K562 (cell line): ENCODE data around the gene KLF2. TPM values are rescaled to one million over a fixed set of nuclear protein-coding genes. Genes with fewer than 3 reads are reported as not detected.

Experiments used
- ATAC-seq: fragments of 200-7000 bp; cut with Tn5 transposase; 3 replicates; pipeline ENCODE4 v1.9.1; 2020; ENCODE audit warnings: moderate library complexity
- BruUV-seq: library from RNA; stranded (reverse); fragments of 400-500 nt; replicated peaks from 2 replicates; lab custom pipeline; 2021; lab: Mats Ljungman, UMichigan
- CTCF ChIA-PET: fragments of 300-600 bp; formaldehyde crosslinking; extraction: SDS; loops from one replicate; lab custom pipeline; 2021; ENCODE audit warnings: low intra/inter-chr PET ratio; lab: Yijun Ruan, JAX
- POLR2A ChIA-PET: fragments of 300-600, 350-650 bp; sonication (Branson Sonifier 250); formaldehyde crosslinking; extraction: SDS; loops from one replicate; lab custom pipeline; 2021; ENCODE audit warnings: antibody characterized with exemption, inconsistent platforms; lab: Yijun Ruan, JAX
- DNase-seq, 4 experiments: peaks; one replicate each; pipeline versions ENCODE4 v3.0.0 to v3.0.0-alpha.2; 2011 to 2018; ENCODE audit warnings: low spot score in 3 of 4, mixed read lengths in 3 of 4; ENCODE audit errors: extremely low read depth in 1 of 4
- FAIRE-seq: peaks from 2 replicates; lab custom pipeline; 2011; peaks lifted over from hg19 to GRCh38; lab: Jason Lieb, UNC
- H2AFZ ChIP-seq: 2 replicates; pipeline ENCODE4 v1.6.0; 2011; ENCODE audit warnings: low read depth, low read length, control low read depth, inconsistent platforms
- H3K27ac ChIP-seq: fragments of 200-600 bp; 3 replicates; pipeline ENCODE4 v1.8.0; 2011; ENCODE audit warnings: low read depth, mild to moderate bottlenecking, control low read depth, inconsistent platforms, low read length, moderate library complexity, mixed read lengths; ENCODE audit errors: extremely low read depth
- H3K27me3 ChIP-seq, 2 experiments: fragments of 300-600 bp in 1 of 2; 2 replicates in 1 of 2; 3 replicates in 1 of 2; pipeline versions ENCODE4 v1.6.0 to v1.8.0; 2011; ENCODE audit warnings: inconsistent platforms in 2 of 2, low read length in 2 of 2, mild to moderate bottlenecking in 1 of 2, mixed read lengths in 1 of 2, moderate library complexity in 1 of 2; ENCODE audit not compliant: control insufficient read depth in 2 of 2, insufficient read depth in 2 of 2
- H3K36me3 ChIP-seq: fragments of 300-600 bp; 3 replicates; pipeline ENCODE4 v1.8.0; 2011; ENCODE audit warnings: mild to moderate bottlenecking, low read length, inconsistent platforms; ENCODE audit not compliant: control insufficient read depth, insufficient read depth
- H3K4me1 ChIP-seq, 2 experiments: fragments of 200-600 bp in 1 of 2; replicated peaks in 1 of 2; 2 replicates in 1 of 2; 3 replicates in 1 of 2; pipeline versions ENCODE4 v1.5.1 to v1.8.0; 2011; ENCODE audit warnings: inconsistent platforms in 2 of 2, low read length in 2 of 2, mild to moderate bottlenecking in 1 of 2, mixed read lengths in 1 of 2, moderate library complexity in 1 of 2; ENCODE audit not compliant: control insufficient read depth in 2 of 2, insufficient read depth in 2 of 2
- H3K4me2 ChIP-seq: 2 replicates; pipeline ENCODE4 v1.6.1; 2011; ENCODE audit warnings: low read length, control low read depth, inconsistent platforms, mixed read lengths; ENCODE audit not compliant: insufficient read depth
- H3K4me3 ChIP-seq: fragments of 200-600 bp; sonication (generic), shearing (Covaris generic); 2 replicates; pipeline ENCODE4 v1.5.1; 2016; ENCODE audit warnings: control low read depth, inconsistent platforms
- H3K79me2 ChIP-seq: fragments of 200-600 bp; 3 replicates; pipeline ENCODE4 v1.8.0; 2011; ENCODE audit warnings: low read length, inconsistent platforms; ENCODE audit not compliant: control insufficient read depth, insufficient read depth
- H3K9ac ChIP-seq, 2 experiments: 2 replicates each; pipeline versions ENCODE4 v1.6.0 to v1.6.1; 2011; ENCODE audit warnings: low read depth in 2 of 2, low read length in 2 of 2, control low read depth in 1 of 2, inconsistent platforms in 1 of 2, mild to moderate bottlenecking in 1 of 2, mixed read lengths in 1 of 2; ENCODE audit not compliant: insufficient read depth in 1 of 2
- H3K9me1 ChIP-seq: one replicate; pipeline ENCODE4 v1.6.0; 2011; ENCODE audit warnings: inconsistent platforms, mild to moderate bottlenecking, low read length, moderate library complexity; ENCODE audit not compliant: control insufficient read depth, insufficient read depth
- H3K9me3 ChIP-seq: replicated peaks from 2 replicates; pipeline ENCODE4 v1.5.1; 2011; ENCODE audit warnings: low read depth, low read length, inconsistent platforms; ENCODE audit not compliant: control insufficient read depth, insufficient read depth
- H4K20me1 ChIP-seq: replicated peaks from 2 replicates; pipeline ENCODE4 v1.6.1; 2011; ENCODE audit warnings: low read length, inconsistent platforms, mixed read lengths; ENCODE audit not compliant: control insufficient read depth, insufficient read depth
- ESRRB ChIP-seq: fragments of 250-450 bp; sonication (Bioruptor Pico); IDR thresholded peaks from 2 replicates; pipeline ENCODE4 v1.5.0; 2020; ENCODE audit warnings: mild to moderate bottlenecking, moderate library complexity, borderline replicate concordance
- GTF2A2 ChIP-seq: IDR thresholded peaks from 2 replicates; pipeline ENCODE4 v1.6.1; 2016; ENCODE audit warnings: mild to moderate bottlenecking, missing genetic modification characterization, missing compliant biosample characterization
- MCM5 ChIP-seq: fragments of 450-650 bp; IDR thresholded peaks from 2 replicates; pipeline ENCODE4 v1.6.1; 2016; ENCODE audit warnings: low read depth
- MED1 ChIP-seq: sonication (generic); formaldehyde crosslinking; IDR thresholded peaks from 2 replicates; pipeline ENCODE4 v1.8.1; 2023; ENCODE audit warnings: missing genetic modification reagents, borderline replicate concordance
- NFIX ChIP-seq: fragments of 250-450 bp; sonication (Bioruptor Pico); IDR thresholded peaks from 2 replicates; pipeline ENCODE4 v1.4.0; 2020; ENCODE audit warnings: low read depth, mild to moderate bottlenecking, moderate library complexity
- POU5F1 ChIP-seq: fragments of 150-350 bp; IDR thresholded peaks from 2 replicates; pipeline ENCODE4 v1.6.1; 2014; ENCODE audit warnings: borderline replicate concordance, low read length, low read depth, mild to moderate bottlenecking; ENCODE audit not compliant: partially characterized antibody
- RNF219 ChIP-seq: fragments of 250-450 bp; sonication (Bioruptor Pico); IDR thresholded peaks from 2 replicates; pipeline ENCODE4 v1.5.0; 2022; ENCODE audit warnings: mild to moderate bottlenecking
- SMARCA5 ChIP-seq: fragments of 450-650 bp; IDR thresholded peaks from 2 replicates; pipeline ENCODE4 v1.6.1; 2016
- TCFL5 ChIP-seq: fragments of 250-450 bp; sonication (Bioruptor Pico); conservative IDR thresholded peaks from 2 replicates; pipeline ENCODE4 v1.6.1; 2021; ENCODE audit warnings: mild to moderate bottlenecking, moderate library complexity, matching md5 sums
- ZNF347 ChIP-seq: fragments of 450-650 bp; formaldehyde crosslinking; IDR thresholded peaks from 2 replicates; pipeline ENCODE4 v1.4.0; 2020; ENCODE audit warnings: low read depth, mild to moderate bottlenecking, moderate library complexity
- ZSCAN32 ChIP-seq: fragments of 450-650 bp; formaldehyde crosslinking; IDR thresholded peaks from 2 replicates; pipeline ENCODE4 v1.4.0; 2020; ENCODE audit warnings: mild to moderate bottlenecking, moderate library complexity
- WGBS: fragments of 100-300 bp; shearing (Covaris generic); methylation state at CpG from one replicate; pipeline ENCODE4 v1.1.6; 2016; ENCODE audit warnings: low coverage, mixed read lengths; ENCODE audit not compliant: insufficient coverage; ENCODE audit errors: missing lambda C conversion rate; 5-methylcytosine and 5-hydroxymethylcytosine counted together
- in situ Hi-C: fragments of 300-500 bp; cut with MboI; formaldehyde crosslinking; loops from 4 replicates; pipeline ENCODE4 v1.15.0; 2018; ENCODE audit warnings: inconsistent platforms, mixed read lengths
- intact Hi-C: fragments of 100-400 bp; cut with micrococcal nuclease; formaldehyde crosslinking; loops from 2 replicates; pipeline ENCODE4 v1.14.2; 2022
- polyA plus RNA-seq, 8 experiments: library from polyadenylated mRNA; depleted of rRNA in 4 of 8; stranded (reverse) in 5 of 8; unstranded in 3 of 8; fragments of >200 nt; fragmentation: Nextera tagmentation in 2 of 8; fragmentation: Illumina TruSeq in 1 of 8; extraction: Ambion mirVana in 2 of 8; extraction: Trizol in 1 of 8; gene quantifications; 2 replicates each; pipeline versions ENCODE4 v1.2.1 to v1.2.3, GENCODE V29; 2011 to 2014; ENCODE audit warnings: inconsistent platforms in 1 of 8, missing spikeins in 1 of 8
- total RNA-seq, 7 experiments: library from RNA; depleted of rRNA in 6 of 7; stranded (reverse); fragments of >200 nt in 6 of 7; fragmentation: Illumina TruSeq in 2 of 7; extraction: Trizol in 2 of 7; gene quantifications; 2 replicates each; pipeline versions ENCODE4 v1.2.1 to v1.2.3, GENCODE V29; 2011 to 2021; ENCODE audit warnings: low replicate concordance in 1 of 7

Gene KLF2
- total and polyA plus RNA-seq, 9 of the 15 experiments (the other 6 are each of a cell fraction or from before 2014, with no cell fraction given), result 0.07 to 0.71 TPM; not detected in 7

DNA sequence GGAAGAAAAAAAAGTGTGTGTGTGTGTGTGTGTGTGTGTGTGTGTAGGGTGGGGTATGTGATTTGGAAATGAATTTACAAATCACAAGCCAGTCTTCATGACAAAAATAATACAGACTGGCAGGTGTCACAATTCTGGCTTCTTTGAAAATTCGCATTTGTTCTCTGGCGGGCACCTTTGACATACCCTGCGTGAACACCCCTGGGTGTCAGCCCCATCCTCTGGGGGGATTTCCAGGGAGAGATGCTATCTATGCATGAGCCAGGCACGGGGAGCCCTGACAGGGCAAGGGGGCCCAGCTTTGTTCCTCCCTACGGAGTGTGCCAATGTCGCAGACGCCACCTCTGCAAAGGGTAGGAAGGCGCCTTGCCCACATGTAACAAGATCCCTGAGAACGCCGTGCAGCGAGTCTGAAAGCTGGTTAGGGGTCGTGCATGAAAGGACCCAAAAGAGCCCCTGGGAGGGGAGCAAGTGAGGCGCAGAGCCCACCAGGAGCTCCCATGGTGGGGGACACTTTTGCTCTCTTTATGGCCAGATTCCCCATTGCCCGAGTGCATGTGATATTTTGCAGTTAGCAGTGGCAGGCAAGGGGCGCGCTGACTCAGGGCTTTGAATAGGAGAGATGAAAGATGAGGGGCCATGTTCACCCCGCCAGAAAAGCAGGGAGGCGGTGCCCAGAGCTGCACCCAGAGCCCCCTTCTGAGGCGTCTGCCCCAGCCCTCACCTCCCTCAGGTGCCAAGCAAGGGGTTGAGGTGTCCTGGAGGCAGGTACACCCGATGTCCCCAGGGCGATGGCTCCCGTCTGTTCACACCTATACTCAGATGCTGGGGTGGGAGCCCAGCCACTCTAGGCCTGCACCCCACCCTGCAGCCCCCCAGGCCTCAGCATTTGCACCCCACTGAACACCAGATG lies 45.3 kb downstream of the KLF2 start:
- no TSS peak for BruUV-seq
- TF ChIP-seq ZSCAN32 (CRISPR knock-in tag), result no peak
- TF ChIP-seq SMARCA5, result no peak
- TF ChIP-seq NFIX (CRISPR knock-in tag), result no peak
- no peak for TF ChIP-seq GTF2A2 (tag)
- no peak for TF ChIP-seq TCFL5 (CRISPR knock-in tag)
- no peak for TF ChIP-seq RNF219 (CRISPR knock-in tag)
- TF ChIP-seq MED1, result no peak
- TF ChIP-seq MCM5, result no peak
- no peak for TF ChIP-seq POU5F1
- no peak for TF ChIP-seq ESRRB (CRISPR knock-in tag)
- TF ChIP-seq ZNF347, result no peak
- no peaks in the 10 kb centered on the region for H3K27me3 ChIP-seq
- no peaks in the 10 kb centered on the region for H3K9me3 ChIP-seq
- H3K4me3 ChIP-seq, result no peak overlapping the region
- H3K9me1 ChIP-seq, result no peaks in the 10 kb centered on the region
- H3K79me2 ChIP-seq, result no peaks in the 10 kb centered on the region
- intact Hi-C loops (no loop called here), in situ Hi-C loops (no loop called here)
- WGBS, result 87% methylated on average over 19 of the region's 22 CpGs
- DNase-seq (no peak), ATAC-seq (no peak), FAIRE-seq (no peak)
- no peak overlapping the region for H2AFZ ChIP-seq
- H3K36me3 ChIP-seq, result peaks cover 19% of the 10 kb centered on the region; the same call in 2 of the 3 replicates
- CTCF ChIA-PET, result no interaction called here
- H3K4me2 ChIP-seq, result no peak overlapping the region
- POLR2A ChIA-PET, result no interaction called here
- no peak overlapping the region; a peak in 1 of 4 replicates for H3K9ac ChIP-seq
- H3K27ac ChIP-seq, result no peak overlapping the region
- peaks cover 14% of the 10 kb centered on the region for H4K20me1 ChIP-seq
- H3K4me1 ChIP-seq, result peaks cover 32 to 39% of the 10 kb centered on the region in 2 experiments
